ENCODE data around the gene ATM.
"Not testable (repeated sequence)": the region's sequence is repeated elsewhere in the genome, so short reads cannot be mapped to it uniquely, and the experiment has no call there.

ATM gene

DNA sequence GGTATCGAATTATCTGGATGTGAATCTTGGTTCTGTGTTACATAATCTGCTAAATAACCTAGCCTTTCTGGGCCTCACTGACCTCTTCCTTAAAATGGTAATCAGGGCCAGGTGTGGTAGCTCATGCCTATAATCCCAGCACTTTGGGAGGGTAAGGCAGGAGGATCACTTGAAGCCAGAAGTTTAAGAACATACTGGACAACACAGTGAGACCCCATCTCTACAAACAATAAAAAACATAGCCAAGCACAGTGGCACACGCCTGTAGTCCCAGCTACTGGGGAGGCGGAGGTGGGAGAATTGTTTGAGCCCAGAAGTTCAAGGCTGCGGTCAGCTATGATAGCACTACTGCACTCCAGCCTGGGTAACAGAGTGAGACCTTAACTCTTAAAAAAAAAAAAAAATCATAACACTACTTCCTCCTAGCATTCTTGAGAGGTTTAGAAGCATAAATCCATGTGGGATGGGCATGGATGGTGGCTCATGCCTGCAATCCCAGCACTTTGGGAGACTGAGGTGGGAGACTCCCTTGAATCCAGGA, 171.9 kb downstream of the ATM start:
- Histone ChIP-seq H3K27me3 (ENCODE audit: low read depth, low read length) (no peaks in the 10 kb centered on the region), H3K4me2 (ENCODE audit: low read length) (no peak overlapping the region), H3K27ac (ENCODE audit: low read length) (no peak overlapping the region), H2AFZ (ENCODE audit: low read depth, low read length) (no peak overlapping the region), H3K4me1 (ENCODE audit: low read length) (no peaks in the 10 kb centered on the region), H3K79me2 (ENCODE audit: low read length) (no peaks in the 10 kb centered on the region), H3K9ac (ENCODE audit: low read length) (no peak overlapping the region), H3K36me3 (replicated peaks; ENCODE audit: low read depth, low read length) (no peaks in the 10 kb centered on the region), H3K9me3 (ENCODE audit: insufficient read depth, low read length) (no peaks in the 10 kb centered on the region), H3K4me3 (ENCODE audit: low read length) (no peak overlapping the region), H4K20me1 (ENCODE audit: insufficient read depth, low read length) (no peaks in the 10 kb centered on the region)
- no peak for TF ChIP-seq EZH2phosphoT487 (IDR thresholded peaks at IDR 0.05; ENCODE audit: low read depth)
- TF ChIP-seq CTCF (IDR thresholded peaks at IDR 0.05; ENCODE audit: low read depth, low read length), result no peak

GRCh38 chr11:108396672-108397071, 173.8 kb downstream of the ATM start:
- H3K4me1 ChIP-seq (ENCODE audit: low read length); H4K20me1 ChIP-seq (ENCODE audit: insufficient read depth, low read length); H3K79me2 ChIP-seq (ENCODE audit: low read length): not testable (repeated sequence)

DNA sequence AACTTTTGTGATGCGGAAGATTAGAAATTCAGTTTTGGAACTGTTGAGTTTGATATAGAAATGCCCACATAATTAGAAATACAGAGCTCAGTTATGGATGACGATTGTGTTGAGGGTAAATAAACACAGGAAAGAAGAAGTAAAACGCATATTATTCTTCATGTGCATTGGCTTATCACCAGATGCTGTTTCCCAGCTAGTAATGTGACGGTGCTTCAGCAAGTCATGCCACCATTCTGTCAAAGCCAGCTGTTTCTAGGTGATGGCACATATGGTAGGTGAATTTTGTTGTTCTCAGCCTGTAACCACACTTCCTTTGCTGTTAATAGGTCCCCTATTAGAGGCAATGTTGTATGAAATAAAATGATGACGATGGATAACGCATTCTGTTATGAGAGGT, 175.6 kb downstream of the ATM start:
- Histone ChIP-seq H3K36me3 (replicated peaks; ENCODE audit: low read depth, low read length) (no peaks in the 10 kb centered on the region), H3K9me3 (ENCODE audit: insufficient read depth, low read length) (no peaks in the 10 kb centered on the region), H3K9ac (ENCODE audit: low read length) (no peak overlapping the region), H3K27ac (ENCODE audit: low read length) (no peak overlapping the region), H3K27me3 (ENCODE audit: low read depth, low read length) (no peaks in the 10 kb centered on the region), H4K20me1 (ENCODE audit: insufficient read depth, low read length) (no peaks in the 10 kb centered on the region), H3K79me2 (ENCODE audit: low read length) (no peaks in the 10 kb centered on the region), H3K4me3 (ENCODE audit: low read length) (no peak overlapping the region), H3K4me2 (ENCODE audit: low read length) (no peak overlapping the region), H3K4me1 (ENCODE audit: low read length) (no peaks in the 10 kb centered on the region), H2AFZ (ENCODE audit: low read depth, low read length) (no peak overlapping the region)
- no peak for TF ChIP-seq EZH2phosphoT487 (IDR thresholded peaks at IDR 0.05; ENCODE audit: low read depth)
- TF ChIP-seq CTCF (IDR thresholded peaks at IDR 0.05; ENCODE audit: low read depth, low read length), result no peak

More at GRCh38 chr11:108396672-108397071, 173.8 kb downstream of the ATM start:
- not testable (repeated sequence) for H3K36me3 ChIP-seq (replicated peaks; ENCODE audit: low read depth, low read length); H3K9ac ChIP-seq (ENCODE audit: low read length); H3K27me3 ChIP-seq (ENCODE audit: low read depth, low read length); H3K4me2 ChIP-seq (ENCODE audit: low read length); H3K27ac ChIP-seq (ENCODE audit: low read length); H2AFZ ChIP-seq (ENCODE audit: low read depth, low read length); H3K4me3 ChIP-seq (ENCODE audit: low read length); H3K9me3 ChIP-seq (ENCODE audit: insufficient read depth, low read length)

DNA sequence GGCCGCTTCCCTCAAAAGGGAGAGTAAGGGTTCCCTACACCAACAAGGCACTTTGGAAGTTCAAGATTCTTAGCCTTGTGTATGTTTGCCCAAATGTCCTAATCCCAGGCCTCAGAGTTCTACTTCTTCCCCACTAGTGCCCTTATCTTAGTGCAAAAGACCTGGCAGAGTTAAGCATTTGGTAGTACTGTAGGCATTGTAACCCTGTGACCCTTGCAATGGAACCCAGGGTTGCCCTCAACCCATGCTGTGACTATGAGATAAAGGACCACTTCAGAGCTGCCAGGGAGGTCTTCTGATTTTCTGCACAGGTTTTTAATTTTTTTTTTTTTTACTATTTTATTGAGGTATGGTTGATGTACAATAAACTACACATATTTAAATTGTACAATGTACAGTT, 179.4 kb downstream of the ATM start:
- Histone ChIP-seq H3K36me3 (replicated peaks; ENCODE audit: low read depth, low read length) (no peaks in the 10 kb centered on the region), H3K9me3 (ENCODE audit: insufficient read depth, low read length) (no peaks in the 10 kb centered on the region), H3K27ac (ENCODE audit: low read length) (no peak overlapping the region), H3K9ac (ENCODE audit: low read length) (no peak overlapping the region), H2AFZ (ENCODE audit: low read depth, low read length) (no peak overlapping the region), H3K4me3 (ENCODE audit: low read length) (no peak overlapping the region), H3K4me2 (ENCODE audit: low read length) (no peak overlapping the region), H3K79me2 (ENCODE audit: low read length) (no peaks in the 10 kb centered on the region), H3K4me1 (ENCODE audit: low read length) (no peaks in the 10 kb centered on the region), H3K27me3 (ENCODE audit: low read depth, low read length) (no peaks in the 10 kb centered on the region), H4K20me1 (ENCODE audit: insufficient read depth, low read length) (no peaks in the 10 kb centered on the region)
- TF ChIP-seq EZH2phosphoT487 (IDR thresholded peaks at IDR 0.05; ENCODE audit: low read depth) (no peak), CTCF (IDR thresholded peaks at IDR 0.05; ENCODE audit: low read depth, low read length) (no peak)

DNA sequence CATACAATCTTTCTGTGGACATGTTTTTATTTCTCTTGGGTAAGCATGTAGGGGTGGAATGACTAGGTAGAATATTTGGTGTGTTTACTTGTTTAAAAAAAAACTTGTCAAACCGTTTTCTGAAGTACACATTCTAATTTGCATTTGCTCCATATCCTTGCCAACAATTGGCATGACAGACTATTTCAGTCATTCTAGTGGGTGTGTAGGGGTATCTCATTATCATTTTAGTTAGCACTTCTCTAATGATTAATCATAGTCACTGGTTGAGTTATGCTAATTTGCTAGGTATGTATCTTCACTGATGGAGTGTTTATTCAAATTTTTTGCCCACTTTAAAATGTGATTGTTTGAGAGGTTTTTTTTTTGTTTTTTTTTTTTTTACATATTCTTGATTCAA, 180.2 kb downstream of the ATM start:
- Histone ChIP-seq H3K9ac (ENCODE audit: low read length) (no peak overlapping the region), H3K36me3 (replicated peaks; ENCODE audit: low read depth, low read length) (no peaks in the 10 kb centered on the region), H3K4me2 (ENCODE audit: low read length) (no peak overlapping the region), H3K27ac (ENCODE audit: low read length) (no peak overlapping the region), H2AFZ (ENCODE audit: low read depth, low read length) (no peak overlapping the region), H3K79me2 (ENCODE audit: low read length) (no peaks in the 10 kb centered on the region), H4K20me1 (ENCODE audit: insufficient read depth, low read length) (no peaks in the 10 kb centered on the region), H3K9me3 (ENCODE audit: insufficient read depth, low read length) (no peaks in the 10 kb centered on the region), H3K27me3 (ENCODE audit: low read depth, low read length) (no peaks in the 10 kb centered on the region), H3K4me1 (ENCODE audit: low read length) (no peaks in the 10 kb centered on the region), H3K4me3 (ENCODE audit: low read length) (no peak overlapping the region)
- no peak for TF ChIP-seq CTCF (IDR thresholded peaks at IDR 0.05; ENCODE audit: low read depth, low read length)
- TF ChIP-seq EZH2phosphoT487 (IDR thresholded peaks at IDR 0.05; ENCODE audit: low read depth), result no peak

Data from OCI-LY3 (cell line).